ENCODE data around the gene CNN2.

- TF ChIP-seq CTCF (IDR thresholded peaks at IDR 0.05) (no peak), POLR2A (IDR thresholded peaks at IDR 0.05) (no peak)
Observed at GRCh38 chr19:1041272-1041834, 14.9 kb downstream of the CNN2 start.
